IMR-90 (cell line): Measurements from ENCODE around the gene AKT1S1. TPM values are rescaled to one million over a fixed set of nuclear protein-coding genes. Genes with fewer than 3 reads are reported as not detected.

Experiments
- ATAC-seq: fragments of 200-7000 bp; cut with Tn5 transposase; 2 replicates; pipeline ENCODE4 v1.9.1; 2020; ENCODE audit warnings: low read depth, mild to moderate bottlenecking, moderate library complexity
- BruUV-seq: library from RNA; stranded (reverse); fragments of 400-500 nt; replicated peaks from 2 replicates; lab custom pipeline; 2021; lab: Mats Ljungman, UMichigan
- CTCF ChIA-PET: fragments of 300-600 bp; formaldehyde crosslinking; extraction: SDS; loops from one replicate; lab custom pipeline; 2021; ENCODE audit warnings: antibody characterized with exemption; lab: Yijun Ruan, JAX
- POLR2A ChIA-PET: fragments of 300-600 bp; sonication (Branson Sonifier 250); formaldehyde crosslinking; loops from one replicate; lab custom pipeline; 2022; ENCODE audit warnings: antibody characterized with exemption; ENCODE audit not compliant: unreplicated experiment; lab: Charles Lee
- DNase-seq: peaks from one replicate; pipeline ENCODE4 v3.0.0; 2013
- H2AFZ ChIP-seq: replicated peaks from 2 replicates; pipeline ENCODE3; 2013; ENCODE audit warnings: low read length, mild to moderate bottlenecking; ENCODE audit not compliant: poor library complexity
- H2AK5ac ChIP-seq: 2 replicates; pipeline ENCODE4 v1.6.1; 2013; ENCODE audit warnings: low read depth, low read length, inconsistent platforms
- H2AK9ac ChIP-seq: replicated peaks from 2 replicates; pipeline ENCODE3; 2013; ENCODE audit warnings: mild to moderate bottlenecking, low read depth, low read length, moderate library complexity; ENCODE audit not compliant: poor library complexity
- H2BK120ac ChIP-seq: 2 replicates; pipeline ENCODE4 v1.6.1; 2013; ENCODE audit warnings: low read depth, low read length, inconsistent platforms
- H2BK15ac ChIP-seq: 3 replicates; pipeline ENCODE4 v1.6.1; 2013; ENCODE audit warnings: low read depth, low read length, inconsistent platforms
- H2BK20ac ChIP-seq: 2 replicates; pipeline ENCODE4 v1.6.1; 2013; ENCODE audit warnings: low read depth, mild to moderate bottlenecking, inconsistent platforms, low read length, moderate library complexity
- H2BK5ac ChIP-seq: 2 replicates; pipeline ENCODE4 v1.6.1; 2013; ENCODE audit warnings: mild to moderate bottlenecking, low read depth, low read length, inconsistent platforms; ENCODE audit not compliant: poor library complexity, severe bottlenecking
- H3K14ac ChIP-seq: replicated peaks from 2 replicates; pipeline ENCODE4 v1.6.1; 2013; ENCODE audit warnings: low read depth, low read length, inconsistent platforms
- H3K18ac ChIP-seq: 2 replicates; pipeline ENCODE4 v1.6.1; 2013; ENCODE audit warnings: low read depth, low read length, control low read depth
- H3K23ac ChIP-seq: 2 replicates; pipeline ENCODE4 v1.6.1; 2013; ENCODE audit warnings: low read depth, low read length, inconsistent platforms
- H3K27ac ChIP-seq: 2 replicates; pipeline ENCODE4 v1.5.1; 2013; ENCODE audit warnings: mild to moderate bottlenecking, control low read depth, low read length; ENCODE audit not compliant: insufficient read depth
- H3K27me3 ChIP-seq: 2 replicates; pipeline ENCODE4 v1.6.1; 2013; ENCODE audit warnings: low read length; ENCODE audit not compliant: control insufficient read depth, insufficient read depth
- H3K36me3 ChIP-seq: 2 replicates; pipeline ENCODE4 v1.6.1; 2013; ENCODE audit warnings: low read length, mixed read lengths; ENCODE audit not compliant: control insufficient read depth, insufficient read depth
- H3K4ac ChIP-seq: 2 replicates; pipeline ENCODE4 v1.6.1; 2013; ENCODE audit warnings: low read depth, low read length, inconsistent platforms
- H3K4me1 ChIP-seq: 2 replicates; pipeline ENCODE4 v1.6.1; 2013; ENCODE audit warnings: low read length, mixed read lengths; ENCODE audit not compliant: control insufficient read depth, insufficient read depth
- H3K4me2 ChIP-seq: 2 replicates; pipeline ENCODE4 v1.6.1; 2013; ENCODE audit warnings: low read depth, mild to moderate bottlenecking, control low read depth, low read length, moderate library complexity
- H3K4me3 ChIP-seq: 2 replicates; pipeline ENCODE4 v1.5.1; 2013; ENCODE audit warnings: low read depth, mild to moderate bottlenecking, control low read depth, low read length, moderate library complexity; ENCODE audit not compliant: insufficient read depth
- H3K56ac ChIP-seq: 2 replicates; pipeline ENCODE4 v1.6.1; 2013; ENCODE audit warnings: low read length, inconsistent platforms; ENCODE audit not compliant: insufficient read depth; ENCODE audit errors: extremely low read depth
- H3K79me1 ChIP-seq, 2 experiments: 2 replicates each; pipeline ENCODE4 v1.6.1; 2013; ENCODE audit warnings: low read length in 2 of 2, inconsistent platforms in 1 of 2, low read depth in 1 of 2
- H3K9ac ChIP-seq: 2 replicates; pipeline ENCODE4 v1.6.1; 2013; ENCODE audit warnings: low read depth, low read length, control low read depth
- H3K9me1 ChIP-seq: 2 replicates; pipeline ENCODE4 v1.6.1; 2013; ENCODE audit warnings: low read length, inconsistent platforms; ENCODE audit not compliant: insufficient read depth
- H3K9me3 ChIP-seq: 2 replicates; pipeline ENCODE4 v1.6.1; 2013; ENCODE audit warnings: low read length; ENCODE audit not compliant: control insufficient read depth, insufficient read depth
- H4K20me1 ChIP-seq: 2 replicates; pipeline ENCODE4 v1.6.1; 2013; ENCODE audit warnings: low read length, inconsistent platforms; ENCODE audit not compliant: insufficient read depth
- H4K5ac ChIP-seq: 2 replicates; pipeline ENCODE4 v1.6.1; 2013; ENCODE audit warnings: mild to moderate bottlenecking, low read depth, low read length, control low read depth
- H4K8ac ChIP-seq, 2 experiments: 2 replicates each; pipeline ENCODE4 v1.6.1; 2013; ENCODE audit warnings: low read depth in 2 of 2, low read length in 2 of 2, control low read depth in 1 of 2, inconsistent platforms in 1 of 2
- H4K91ac ChIP-seq: 2 replicates; pipeline ENCODE4 v1.6.1; 2013; ENCODE audit warnings: low read depth, low read length, inconsistent platforms; ENCODE audit not compliant: insufficient read depth
- MAFK ChIP-seq: IDR thresholded peaks from 2 replicates; pipeline ENCODE4 v1.6.1; 2012; ENCODE audit warnings: low read depth, low read length, improper control_type of control experiment
- MXI1 ChIP-seq: IDR thresholded peaks from 2 replicates; pipeline ENCODE4 v1.6.1; 2012; ENCODE audit warnings: low read depth, mild to moderate bottlenecking, low read length, moderate library complexity, borderline replicate concordance
- RAD21 ChIP-seq: IDR thresholded peaks from 2 replicates; pipeline ENCODE4 v1.6.1; 2012; ENCODE audit warnings: low read length, improper control_type of control experiment
- RCOR1 ChIP-seq: IDR thresholded peaks from 2 replicates; pipeline ENCODE4 v1.6.1; 2012; ENCODE audit warnings: mild to moderate bottlenecking, low read length, improper control_type of control experiment; ENCODE audit not compliant: insufficient replicate concordance
- WGBS, 2 experiments: methylation state at CpG; one replicate each; pipeline versions ENCODE4 v1.1.5 to v1.1.7; 2013; ENCODE audit warnings: missing lambda C conversion rate in 2 of 2; ENCODE audit not compliant: insufficient read length in 1 of 2; ENCODE audit errors: extremely low coverage in 2 of 2; 5-methylcytosine and 5-hydroxymethylcytosine counted together
- dilution Hi-C: fragments of 300-500 bp; cut with HindIII; formaldehyde crosslinking; loops from one replicate; pipeline ENCODE4 v1.14.3; 2018; ENCODE audit warnings: low sequenced_read_pairs; ENCODE audit not compliant: unreplicated experiment
- in situ Hi-C: fragments of 300-500 bp; cut with MboI; formaldehyde crosslinking; loops from 3 replicates; pipeline ENCODE4 v1.14.3; 2019; ENCODE audit warnings: low sequenced_read_pairs, inconsistent platforms, mixed read lengths
- intact Hi-C: fragments of 100-400 bp; cut with micrococcal nuclease; formaldehyde crosslinking; loops from 2 replicates; pipeline ENCODE4 v1.10.0; 2022
- polyA plus RNA-seq, 3 experiments: library from polyadenylated mRNA; depleted of rRNA; stranded (reverse); fragments of >200 nt; gene quantifications; 2 replicates each; pipeline ENCODE4 v1.2.3, GENCODE V29; 2012; ENCODE audit warnings: low replicate concordance in 1 of 3
- total RNA-seq: library from RNA; depleted of rRNA; stranded (reverse); fragments of >200 nt; gene quantifications from 2 replicates; pipeline ENCODE4 v1.2.3, GENCODE V29; 2012
- TF ChIP-seq, protein P1 (sequence below): fragments of 150-350 bp; IDR thresholded peaks from 2 replicates; pipeline ENCODE4 v1.6.1; 2016; ENCODE audit warnings: low read depth, mild to moderate bottlenecking, low read length, moderate library complexity, borderline replicate concordance

AKT1S1 gene
- total and polyA plus RNA-seq, 2 of the 4 experiments (the other 2 are of a cell fraction), result 3.6 to 54.4 TPM

DNA sequence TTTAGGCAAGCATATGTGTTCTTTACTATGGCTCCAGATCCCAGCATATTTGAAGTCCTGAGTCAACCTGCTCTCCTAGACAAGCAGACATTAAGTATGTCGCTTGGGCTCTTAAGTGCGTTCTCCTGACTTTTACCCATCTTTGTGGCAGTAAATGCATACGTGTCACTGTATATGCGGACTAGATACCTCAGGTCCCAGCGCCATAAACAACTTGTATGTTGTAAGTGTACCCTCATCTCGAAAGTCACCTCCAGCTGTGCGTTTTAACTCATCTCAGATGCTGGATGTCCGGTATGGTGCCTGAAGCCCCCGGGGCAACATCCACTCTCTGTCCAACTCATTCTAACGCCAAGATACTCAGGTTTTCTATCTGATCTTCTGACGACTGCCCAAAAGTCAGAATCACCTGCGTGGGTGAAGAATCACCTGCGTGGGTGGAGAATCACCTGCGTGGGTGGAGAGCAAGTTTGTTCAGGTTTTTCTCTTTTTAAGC, 24.5 kb downstream of the AKT1S1 start:
- no peak overlapping the region for H3K9ac ChIP-seq
- no peak overlapping the region for H4K91ac ChIP-seq
- ATAC-seq (no peak), DNase-seq (peak; percentile 22)
- H3K14ac ChIP-seq, result peak overlapping the region; percentile 74; the same call in 1 of the 2 replicates
- peak overlapping the region; percentile 87 for H3K23ac ChIP-seq
- TF ChIP-seq MXI1 (no peak), MAFK (no peak), RCOR1 (no peak), RAD21 (no peak)
- TF ChIP-seq, protein P1, sequence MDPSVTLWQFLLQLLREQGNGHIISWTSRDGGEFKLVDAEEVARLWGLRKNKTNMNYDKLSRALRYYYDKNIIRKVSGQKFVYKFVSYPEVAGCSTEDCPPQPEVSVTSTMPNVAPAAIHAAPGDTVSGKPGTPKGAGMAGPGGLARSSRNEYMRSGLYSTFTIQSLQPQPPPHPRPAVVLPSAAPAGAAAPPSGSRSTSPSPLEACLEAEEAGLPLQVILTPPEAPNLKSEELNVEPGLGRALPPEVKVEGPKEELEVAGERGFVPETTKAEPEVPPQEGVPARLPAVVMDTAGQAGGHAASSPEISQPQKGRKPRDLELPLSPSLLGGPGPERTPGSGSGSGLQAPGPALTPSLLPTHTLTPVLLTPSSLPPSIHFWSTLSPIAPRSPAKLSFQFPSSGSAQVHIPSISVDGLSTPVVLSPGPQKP, result no peak
- peaks cover 25 to 83% of the 10 kb centered on the region in 2 experiments for H3K79me1 ChIP-seq
- peaks cover 36% of the 10 kb centered on the region for H3K36me3 ChIP-seq
- dilution Hi-C loops, result no loop called here
- no peaks in the 10 kb centered on the region for H3K27me3 ChIP-seq
- H2BK120ac ChIP-seq, result no peak overlapping the region
- no peak overlapping the region for H3K18ac ChIP-seq
- H4K5ac ChIP-seq, result no peak overlapping the region
- H3K9me3 ChIP-seq, result no peaks in the 10 kb centered on the region
- H4K20me1 ChIP-seq, result peaks cover 69% of the 10 kb centered on the region
- H2BK15ac ChIP-seq, result no peak overlapping the region
- peak overlapping the region; percentile 81 for H2AK9ac ChIP-seq
- in situ Hi-C loops, result loop anchor here (10.0 kb wide), 1 partner anchor 168 kb away; the partner anchor contains the start of gene ADM5
- POLR2A ChIA-PET, result no interaction called here
- no peak overlapping the region for H3K4ac ChIP-seq
- intact Hi-C loops, result no loop called here
- TSS peak; percentile 68 for BruUV-seq
- no peak overlapping the region for H3K27ac ChIP-seq
- no peak overlapping the region for H2AFZ ChIP-seq
- CTCF ChIA-PET, result interaction anchor here (0.7 kb wide), 1 partner anchor 12 kb away, joined by 3 read pairs; no protein-coding TSS in a partner anchor
- no peak overlapping the region for H2BK5ac ChIP-seq
- no peak overlapping the region for H4K8ac ChIP-seq
- peak overlapping the region; percentile 94 for H3K4me2 ChIP-seq
- peak overlapping the region; percentile 60; the same call in 1 of the 2 replicates for H3K4me3 ChIP-seq
- H2BK20ac ChIP-seq, result no peak overlapping the region
- no peak overlapping the region for H2AK5ac ChIP-seq
- no peak overlapping the region for H3K56ac ChIP-seq
- peaks cover 16% of the 10 kb centered on the region for H3K4me1 ChIP-seq
- peaks cover 13% of the 10 kb centered on the region for H3K9me1 ChIP-seq
- WGBS, 2 experiments, result 40% methylated on average over 1 of the region's 14 CpGs; no CpG with 5 or more reads in 1 of the 2 experiments
